Vagina (tissue), 2 donors: ENCODE results near the gene ALG12.

ENCODE experiments used
- POLR2A ChIP-seq, 2 donors: fragments of 450-650 bp; IDR thresholded peaks; one replicate each; pipeline ENCODE4 v1.6.1; 2017; ENCODE audit warnings: antibody characterized with exemption in 2 of 2, mild to moderate bottlenecking in 2 of 2, moderate library complexity in 2 of 2
- POLR2AphosphoS5 ChIP-seq, 2 donors: sonication (generic); formaldehyde crosslinking; IDR thresholded peaks; one replicate each; pipeline ENCODE4 v1.9.0; 2017; ENCODE audit warnings: antibody characterized with exemption in 2 of 2, mild to moderate bottlenecking in 2 of 2, low read depth in 1 of 2; ENCODE audit not compliant: insufficient read depth in 1 of 2
- TF ChIP-seq, protein P1 (sequence below), 3 experiments: fragments of 450-650 bp in 2 of 3; fragments of 200-600 bp in 1 of 3; sonication (generic) in 1 of 3; IDR thresholded peaks; one replicate each; pipeline ENCODE4 v1.5.1; 2017 to 2019; ENCODE audit warnings: antibody characterized with exemption in 3 of 3, mild to moderate bottlenecking in 2 of 3, moderate library complexity in 2 of 3

DNA sequence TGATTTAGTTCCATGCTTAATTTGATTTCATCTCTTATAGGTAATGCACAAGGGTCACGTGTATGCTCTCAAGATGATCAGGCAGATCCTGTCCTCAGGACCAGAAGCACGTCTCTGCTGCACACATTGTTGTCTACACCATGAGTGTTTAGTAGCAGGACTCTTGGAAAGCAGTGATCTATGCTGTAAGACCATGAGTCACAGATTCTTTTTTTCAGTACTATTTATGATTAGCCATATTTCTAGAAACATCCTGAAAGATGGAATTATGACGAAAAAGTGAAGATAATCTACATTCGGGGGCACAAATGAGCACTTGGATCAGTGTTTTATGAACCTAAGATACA lies 35.0 kb downstream of the ALG12 start:
- TF ChIP-seq POLR2A (IDR thresholded peaks at IDR 0.05) (no peak), POLR2AphosphoS5 (IDR thresholded peaks at IDR 0.05; ENCODE audit: insufficient read depth in 1 of 2, low read depth in 1 of 2) (no peak)
- TF ChIP-seq, protein P1, sequence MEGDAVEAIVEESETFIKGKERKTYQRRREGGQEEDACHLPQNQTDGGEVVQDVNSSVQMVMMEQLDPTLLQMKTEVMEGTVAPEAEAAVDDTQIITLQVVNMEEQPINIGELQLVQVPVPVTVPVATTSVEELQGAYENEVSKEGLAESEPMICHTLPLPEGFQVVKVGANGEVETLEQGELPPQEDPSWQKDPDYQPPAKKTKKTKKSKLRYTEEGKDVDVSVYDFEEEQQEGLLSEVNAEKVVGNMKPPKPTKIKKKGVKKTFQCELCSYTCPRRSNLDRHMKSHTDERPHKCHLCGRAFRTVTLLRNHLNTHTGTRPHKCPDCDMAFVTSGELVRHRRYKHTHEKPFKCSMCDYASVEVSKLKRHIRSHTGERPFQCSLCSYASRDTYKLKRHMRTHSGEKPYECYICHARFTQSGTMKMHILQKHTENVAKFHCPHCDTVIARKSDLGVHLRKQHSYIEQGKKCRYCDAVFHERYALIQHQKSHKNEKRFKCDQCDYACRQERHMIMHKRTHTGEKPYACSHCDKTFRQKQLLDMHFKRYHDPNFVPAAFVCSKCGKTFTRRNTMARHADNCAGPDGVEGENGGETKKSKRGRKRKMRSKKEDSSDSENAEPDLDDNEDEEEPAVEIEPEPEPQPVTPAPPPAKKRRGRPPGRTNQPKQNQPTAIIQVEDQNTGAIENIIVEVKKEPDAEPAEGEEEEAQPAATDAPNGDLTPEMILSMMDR (IDR thresholded peaks at IDR 0.05): no peak
